KOPT-K1 (cell line): Measurements from ENCODE around the gene EWSR1.

Experiments
- H3K27ac ChIP-seq: fragments of 200-600 bp; sonication (generic); 2 replicates; pipeline ENCODE4 v1.5.1; 2016; ENCODE audit warnings: antibody characterized with exemption, mild to moderate bottlenecking, low read depth, low read length; ENCODE audit not compliant: poor library complexity, severe bottlenecking
- H3K36me3 ChIP-seq: fragments of 200-600 bp; sonication (generic); 2 replicates; pipeline ENCODE4 v1.5.1; 2017; ENCODE audit warnings: antibody characterized with exemption, mild to moderate bottlenecking, low read length, moderate library complexity; ENCODE audit not compliant: insufficient read depth
- H3K9me3 ChIP-seq: fragments of 200-600 bp; sonication (generic); 2 replicates; pipeline ENCODE4 v1.5.1; 2017; ENCODE audit warnings: antibody characterized with exemption, low read length, mild to moderate bottlenecking; ENCODE audit not compliant: insufficient read depth, poor library complexity, severe bottlenecking

Gene EWSR1

DNA sequence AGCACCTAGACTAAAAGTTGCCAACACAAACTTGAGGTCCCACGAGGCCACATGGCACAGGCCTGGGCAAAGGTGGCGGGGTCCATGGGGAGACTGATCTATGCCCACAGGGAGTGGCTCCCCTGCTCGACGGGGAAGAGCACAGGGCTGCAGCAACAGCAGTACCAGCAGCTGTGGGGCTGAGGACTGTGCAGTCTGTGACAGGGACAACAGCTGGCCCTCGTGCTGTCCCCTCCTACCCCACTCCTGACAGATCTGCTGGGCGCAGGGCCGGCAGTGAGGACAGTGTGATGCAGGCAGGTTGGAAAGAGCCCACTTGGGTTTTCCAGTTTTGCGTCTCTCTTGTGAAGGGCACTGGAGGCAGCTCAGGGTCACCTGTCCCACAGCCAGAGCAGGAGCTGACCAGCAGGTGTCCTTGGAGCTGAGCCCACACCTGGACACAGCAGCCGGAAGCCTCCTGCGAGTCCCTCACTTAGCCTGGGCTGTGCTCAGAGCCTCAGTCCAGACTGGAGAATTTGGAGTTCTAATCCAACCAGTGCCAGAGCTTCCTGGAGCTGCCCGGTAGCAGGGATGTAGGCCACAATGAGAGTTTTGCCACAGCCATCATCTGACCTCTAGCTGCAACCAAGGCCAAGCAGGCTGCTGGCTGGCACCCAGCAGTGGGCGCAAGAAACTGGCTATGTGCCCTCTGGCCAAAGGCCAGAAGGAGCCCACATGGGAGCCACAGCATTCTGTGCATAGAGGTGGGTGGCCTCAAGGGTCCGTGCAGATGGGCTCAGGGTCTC lies 34.8 kb downstream of the EWSR1 start:
- H3K9me3 ChIP-seq, result no peaks in the 10 kb centered on the region
- peaks cover 40% of the 10 kb centered on the region for H3K36me3 ChIP-seq
- H3K27ac ChIP-seq, result no peak overlapping the region

DNA sequence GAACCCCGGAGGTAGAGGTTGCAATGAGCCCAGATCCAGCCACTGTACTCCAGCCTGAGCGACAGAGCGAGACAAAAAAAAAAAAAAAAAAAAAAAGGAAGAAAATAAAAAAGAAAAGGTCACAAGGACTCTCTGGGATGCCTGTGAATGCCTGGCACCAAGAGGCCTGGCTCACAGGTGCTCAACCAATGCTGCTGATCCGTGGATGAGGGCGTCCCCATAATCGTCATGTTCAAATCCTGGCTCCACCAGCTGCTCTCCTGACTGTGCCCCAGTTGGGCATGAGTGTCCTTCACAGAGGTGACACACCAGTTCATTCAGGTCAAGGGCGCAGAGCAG lies 37.7 kb downstream of the EWSR1 start:
- Histone ChIP-seq H3K9me3 (no peaks in the 10 kb centered on the region), H3K36me3 (peaks cover 11% of the 10 kb centered on the region), H3K27ac (no peak overlapping the region)

- Histone ChIP-seq H3K27ac (peak within 1 kb of the TSS; percentile 22), H3K9me3 (no peaks in the 10 kb centered on the region), H3K36me3 (peaks cover 6% of the 10 kb centered on the region; the same call in 1 of the 2 replicates)
Measured at GRCh38 chr22:29306175-29306834, 38.2 kb downstream of the EWSR1 start, which contains the start of gene GAS2L1. Gene GAS2L1, plus strand, starts transcription at chr22:29306650. Its CDS starts 1,456 bp downstream, at chr22:29308106.

DNA sequence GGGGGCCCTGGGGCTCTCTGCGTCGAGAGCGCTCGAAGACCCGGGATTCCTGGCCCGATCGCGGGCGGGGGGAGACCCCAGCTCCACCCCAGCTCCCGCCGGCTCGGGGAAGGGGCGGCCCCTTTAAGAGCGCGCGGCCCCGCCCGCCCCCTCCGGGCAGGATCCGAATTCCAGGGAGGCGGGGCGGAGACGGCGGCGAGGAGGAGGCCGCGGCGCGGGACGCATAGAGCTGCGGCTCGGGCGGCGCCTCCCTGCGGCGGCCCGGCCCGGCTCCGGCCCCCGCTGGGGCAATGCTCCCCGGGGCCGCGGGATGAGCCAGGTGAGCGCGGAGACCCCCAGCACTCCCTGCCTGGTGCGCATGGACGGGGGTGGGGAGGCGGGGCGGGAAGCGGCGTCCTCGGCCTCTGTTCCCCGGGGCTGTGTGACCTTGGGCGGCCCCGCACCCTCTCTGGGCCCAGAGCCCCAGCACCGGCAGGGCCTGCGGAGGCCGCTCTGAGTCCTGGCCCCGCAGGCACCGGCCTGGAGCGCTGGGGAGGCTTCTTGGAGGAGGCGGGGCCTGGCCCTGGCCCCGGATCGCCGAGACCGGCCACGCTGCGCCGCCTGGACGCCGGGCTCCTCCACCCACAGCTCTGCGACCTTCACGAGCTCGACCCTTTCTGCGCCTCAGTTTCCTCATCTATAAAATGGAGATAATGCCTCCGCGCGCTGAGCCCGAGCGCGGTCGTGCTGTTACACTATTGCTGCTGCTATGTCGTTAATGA lies 38.9 kb downstream of the EWSR1 start:
- Histone ChIP-seq H3K36me3 (no peaks in the 10 kb centered on the region), H3K27ac (peak overlapping the region; percentile 22), H3K9me3 (no peaks in the 10 kb centered on the region)

- H3K9me3 ChIP-seq, result no peaks in the 10 kb centered on the region
- H3K36me3 ChIP-seq, result no peaks in the 10 kb centered on the region
- no peak overlapping the region for H3K27ac ChIP-seq
Measured at GRCh38 chr22:29307596-29308147, 39.6 kb downstream of the EWSR1 start.

DNA sequence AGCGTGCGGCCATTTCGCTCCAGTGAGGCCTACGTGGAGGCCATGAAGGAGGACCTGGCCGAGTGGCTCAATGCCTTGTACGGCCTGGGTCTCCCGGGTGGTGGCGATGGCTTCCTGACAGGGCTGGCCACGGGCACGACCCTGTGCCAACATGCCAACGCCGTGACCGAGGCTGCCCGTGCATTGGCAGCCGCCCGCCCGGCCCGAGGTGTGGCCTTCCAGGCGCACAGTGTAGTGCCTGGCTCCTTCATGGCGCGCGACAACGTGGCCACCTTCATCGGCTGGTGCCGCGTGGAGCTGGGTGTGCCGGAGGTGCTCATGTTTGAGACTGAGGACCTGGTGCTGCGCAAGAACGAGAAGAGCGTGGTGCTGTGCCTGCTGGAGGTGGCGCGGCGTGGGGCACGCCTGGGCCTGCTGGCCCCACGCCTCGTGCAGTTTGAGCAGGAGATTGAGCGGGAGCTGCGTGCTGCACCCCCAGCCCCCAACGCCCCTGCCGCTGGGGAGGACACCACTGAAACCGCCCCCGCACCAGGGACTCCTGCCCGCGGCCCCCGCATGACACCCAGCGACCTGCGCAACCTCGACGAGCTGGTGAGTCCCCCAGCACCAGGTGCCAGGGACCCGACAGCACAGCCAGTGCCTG lies 40.2 kb downstream of the EWSR1 start:
- Histone ChIP-seq H3K36me3 (no peaks in the 10 kb centered on the region), H3K9me3 (no peaks in the 10 kb centered on the region), H3K27ac (peak overlapping the region; percentile 21)

- peak overlapping the region; percentile 21 for H3K27ac ChIP-seq
- no peaks in the 10 kb centered on the region for H3K9me3 ChIP-seq
- H3K36me3 ChIP-seq, result no peaks in the 10 kb centered on the region
Measured at GRCh38 chr22:29308791-29309262, 40.8 kb downstream of the EWSR1 start.

DNA sequence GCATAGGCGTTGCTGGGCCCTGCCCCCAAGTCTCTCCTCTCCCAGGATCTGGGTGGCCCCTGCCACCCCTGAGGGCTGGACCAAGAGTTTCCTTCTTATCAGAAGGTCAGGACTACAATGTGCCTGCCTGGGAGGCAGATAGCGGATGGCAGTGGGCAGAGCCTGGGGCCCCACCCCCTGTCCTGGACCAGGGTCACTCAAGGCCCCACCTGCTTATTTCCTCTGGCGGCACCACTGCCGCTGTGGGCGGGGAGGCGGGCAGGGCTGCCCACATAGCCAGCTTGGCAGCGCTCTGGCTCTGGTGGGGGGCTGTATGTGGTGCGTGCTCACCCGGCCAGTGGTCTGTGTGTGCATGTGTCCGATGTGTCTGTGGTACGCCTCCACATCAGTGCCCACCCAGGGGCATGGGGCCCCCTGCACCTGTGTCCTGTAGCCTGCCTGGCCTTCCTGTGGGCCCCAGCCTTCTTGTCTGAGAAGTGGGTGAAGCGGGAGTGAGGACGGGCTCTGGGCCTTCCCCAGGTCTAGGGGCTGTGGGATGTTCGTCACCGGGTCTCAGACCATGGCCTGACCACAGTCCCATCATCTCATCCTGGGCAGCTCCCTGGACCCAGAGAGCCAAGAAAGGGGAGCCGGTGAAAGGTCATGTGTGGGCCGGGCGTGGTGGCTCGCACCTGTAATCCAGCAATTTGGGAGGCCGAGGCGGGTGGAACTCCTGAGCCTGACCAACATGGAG lies 41.4 kb downstream of the EWSR1 start:
- Histone ChIP-seq H3K27ac (peak overlapping the region; percentile 21), H3K9me3 (no peaks in the 10 kb centered on the region)

GRCh38 chr22:29310065-29310862 lies 42.2 kb downstream of the EWSR1 start:
- no peak overlapping the region for H3K27ac ChIP-seq
- H3K36me3 ChIP-seq, result no peaks in the 10 kb centered on the region
- H3K9me3 ChIP-seq, result no peaks in the 10 kb centered on the region

More for the DNA sequence above, 41.4 kb downstream of the EWSR1 start:
- no peaks in the 10 kb centered on the region for H3K36me3 ChIP-seq

DNA sequence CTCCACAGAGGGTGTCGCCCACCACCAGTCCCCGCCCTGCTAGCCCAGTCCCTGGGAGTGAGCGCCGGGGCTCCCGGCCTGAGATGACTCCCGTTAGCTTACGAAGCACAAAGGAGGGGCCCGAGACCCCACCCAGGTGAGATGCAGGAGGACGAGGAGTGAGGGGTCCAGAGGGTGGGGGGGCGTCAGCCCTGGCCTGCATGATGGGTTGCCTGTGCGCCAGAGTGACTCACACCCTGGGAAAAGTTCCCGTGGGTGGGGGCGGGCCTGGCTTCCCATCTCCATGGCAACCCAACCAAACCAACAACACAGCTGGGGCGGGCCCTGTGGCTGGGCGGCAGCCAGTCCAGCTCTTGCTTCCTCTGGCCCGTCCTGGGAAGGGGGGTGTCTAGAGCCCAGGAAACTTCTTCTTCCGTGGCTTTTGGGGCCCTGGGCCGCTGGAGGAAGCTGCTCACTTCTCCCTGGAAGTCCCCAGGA lies 42.8 kb downstream of the EWSR1 start:
- H3K9me3 ChIP-seq, result no peaks in the 10 kb centered on the region
- H3K36me3 ChIP-seq, result no peaks in the 10 kb centered on the region
- H3K27ac ChIP-seq, result no peak overlapping the region

- H3K27ac ChIP-seq, result no peak overlapping the region
- no peaks in the 10 kb centered on the region for H3K9me3 ChIP-seq
- H3K36me3 ChIP-seq, result no peaks in the 10 kb centered on the region
Measured at GRCh38 chr22:29311464-29312217, 43.6 kb downstream of the EWSR1 start.

DNA sequence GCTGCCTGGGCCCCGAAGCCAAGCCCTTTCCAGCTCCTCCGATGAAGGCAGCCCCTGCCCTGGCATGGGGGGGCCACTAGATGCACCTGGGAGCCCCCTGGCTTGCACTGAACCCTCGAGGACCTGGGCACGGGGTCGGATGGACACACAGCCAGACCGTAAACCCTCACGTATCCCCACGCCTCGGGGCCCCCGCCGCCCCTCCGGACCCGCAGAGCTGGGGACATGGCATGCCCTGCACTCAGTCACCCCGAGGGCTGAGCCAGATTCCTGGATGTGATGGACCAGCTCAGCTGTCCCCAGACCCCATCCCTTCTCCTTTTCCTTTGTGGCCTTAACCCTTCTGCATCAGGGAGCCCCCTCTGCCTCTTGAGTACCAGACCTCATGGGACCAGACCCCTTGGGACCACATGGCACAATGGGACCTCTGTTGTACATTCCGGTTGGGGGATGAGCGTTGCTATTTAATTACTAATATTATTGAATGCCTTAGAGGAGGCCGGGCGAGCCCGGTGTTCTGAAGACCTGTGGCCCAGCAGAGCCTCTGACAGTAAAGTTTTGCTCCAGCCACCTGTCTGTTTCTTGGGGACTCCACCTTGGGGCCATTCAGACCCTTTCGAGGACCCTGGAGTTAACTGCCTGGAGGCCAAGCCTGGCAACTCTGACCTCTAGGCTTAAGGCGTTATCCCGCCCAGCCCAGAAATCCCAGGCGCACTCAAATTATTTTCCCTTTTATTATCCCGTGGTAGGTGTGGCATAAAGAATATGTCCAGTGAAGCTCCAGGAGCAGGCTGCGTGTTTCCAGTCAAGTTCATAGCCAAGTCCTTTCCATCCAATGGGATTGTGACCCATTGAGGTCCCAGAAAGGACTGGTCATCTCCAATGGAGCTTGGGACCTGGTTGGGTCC lies 44.4 kb downstream of the EWSR1 start:
- H3K36me3 ChIP-seq, result no peaks in the 10 kb centered on the region
- H3K9me3 ChIP-seq, result no peaks in the 10 kb centered on the region
- no peak overlapping the region for H3K27ac ChIP-seq
